GM08714 (cell line): ENCODE measurements around the gene PTOV1.

ENCODE experiments used
- H3K4me3 ChIP-seq: fragments of 200-500 bp; sonication (Bioruptor generic); 2 replicates; pipeline ENCODE4 v1.5.1; 2014; ENCODE audit warnings: mild to moderate bottlenecking, low read length, inconsistent platforms
- ZNF274 ChIP-seq: IDR thresholded peaks from 2 replicates; pipeline ENCODE4 v1.6.1; 2012; ENCODE audit warnings: mild to moderate bottlenecking, low read depth, low read length

The PTOV1 gene

DNA sequence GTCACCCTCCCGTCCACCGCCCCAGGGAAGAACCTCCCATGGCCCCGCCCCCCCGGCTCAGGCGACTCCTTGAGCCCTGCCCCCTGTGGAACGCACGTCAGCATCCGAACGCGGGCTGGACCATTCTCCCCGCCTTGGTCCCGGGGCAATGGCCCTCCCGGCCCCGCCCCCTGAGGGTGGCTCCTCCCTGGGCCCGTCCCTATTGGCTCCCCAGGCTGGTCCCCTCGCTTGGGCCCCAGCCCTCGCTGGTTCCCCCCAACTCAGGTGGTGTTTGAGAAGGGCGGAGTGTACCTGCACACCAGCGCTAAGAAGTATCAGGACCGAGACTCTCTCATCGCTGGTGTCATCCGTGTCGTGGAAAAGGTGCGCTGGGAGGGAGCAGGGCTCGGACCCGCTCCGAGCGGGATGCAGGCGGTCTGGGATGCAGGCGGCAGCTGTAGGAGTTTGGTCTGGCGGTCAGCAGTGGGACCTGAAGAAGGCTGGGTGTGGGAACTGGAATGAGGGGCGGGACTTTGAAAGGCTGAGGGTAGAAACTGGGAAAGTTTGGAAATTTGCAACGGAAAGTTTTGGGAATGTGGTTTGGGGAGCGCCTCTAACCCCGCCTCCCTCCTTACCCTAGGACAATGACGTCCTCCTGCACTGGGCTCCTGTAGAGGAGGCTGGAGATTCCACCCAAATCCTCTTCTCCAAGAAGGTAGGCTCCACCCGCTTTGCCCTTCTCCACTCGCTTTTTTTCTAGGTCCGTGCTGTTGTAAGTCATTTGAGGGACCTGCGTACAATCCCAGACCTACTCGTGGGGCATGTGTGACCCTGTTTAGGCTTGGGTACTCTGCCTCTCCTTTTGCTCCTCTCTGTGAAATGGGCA is 27.2 kb downstream of the PTOV1 start:
- TF ChIP-seq ZNF274 = no peak
- H3K4me3 ChIP-seq = peak overlapping the region; percentile 83

DNA sequence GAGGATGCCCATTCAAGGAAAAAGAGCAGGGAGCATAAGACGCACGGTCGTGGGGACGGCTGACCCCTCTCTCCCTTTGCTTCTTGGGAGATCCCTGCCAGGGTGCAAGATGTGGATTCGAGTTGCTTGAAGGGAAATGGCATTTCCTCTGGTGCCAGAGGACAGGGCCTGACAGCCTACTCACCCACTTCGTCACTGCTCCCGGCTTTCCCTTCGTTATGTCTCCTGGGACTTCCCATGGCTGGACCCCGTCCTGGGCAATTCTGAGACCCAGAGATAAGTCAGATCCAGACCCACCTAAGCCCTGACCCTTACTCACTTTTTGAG is 27.7 kb downstream of the PTOV1 start:
- H3K4me3 ChIP-seq = peak overlapping the region; percentile 83; the same call in 1 of the 2 replicates
- TF ChIP-seq ZNF274 = no peak

DNA sequence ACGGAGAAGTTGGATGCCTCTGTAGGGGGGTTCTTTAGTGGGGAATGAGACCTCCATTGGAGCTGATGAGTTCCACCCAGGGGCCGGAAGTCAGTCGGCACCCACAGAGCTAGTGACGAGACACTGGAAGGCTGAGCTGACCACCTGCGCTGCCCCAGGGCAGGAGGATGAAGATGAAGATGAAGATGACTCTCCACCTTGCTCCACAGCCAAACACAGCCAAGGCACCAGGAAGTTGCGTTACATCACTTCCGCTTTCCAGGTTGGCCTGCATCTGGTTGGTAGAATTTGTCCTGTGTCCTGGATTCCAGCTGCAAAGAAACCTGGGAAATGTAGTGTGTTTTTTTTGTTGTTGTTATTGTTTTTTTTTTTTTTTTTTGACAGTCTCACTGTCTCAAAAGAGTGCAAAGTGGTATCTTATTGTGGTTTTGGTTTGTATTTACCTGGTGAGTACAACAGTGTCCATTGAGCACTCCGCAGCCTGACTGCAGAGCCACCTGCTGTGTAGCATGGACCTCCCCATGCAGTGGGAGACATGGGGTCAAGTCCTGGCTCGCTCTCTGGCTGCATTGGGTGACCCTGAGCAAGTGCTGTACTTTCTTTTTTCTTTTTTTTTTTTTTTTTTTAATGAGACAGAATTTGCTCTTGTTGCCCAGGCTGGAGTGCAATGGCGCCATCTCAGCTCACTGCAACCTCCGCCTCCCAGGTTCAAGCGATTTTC is 28.4 kb downstream of the PTOV1 start:
- no peak overlapping the region for H3K4me3 ChIP-seq

DNA sequence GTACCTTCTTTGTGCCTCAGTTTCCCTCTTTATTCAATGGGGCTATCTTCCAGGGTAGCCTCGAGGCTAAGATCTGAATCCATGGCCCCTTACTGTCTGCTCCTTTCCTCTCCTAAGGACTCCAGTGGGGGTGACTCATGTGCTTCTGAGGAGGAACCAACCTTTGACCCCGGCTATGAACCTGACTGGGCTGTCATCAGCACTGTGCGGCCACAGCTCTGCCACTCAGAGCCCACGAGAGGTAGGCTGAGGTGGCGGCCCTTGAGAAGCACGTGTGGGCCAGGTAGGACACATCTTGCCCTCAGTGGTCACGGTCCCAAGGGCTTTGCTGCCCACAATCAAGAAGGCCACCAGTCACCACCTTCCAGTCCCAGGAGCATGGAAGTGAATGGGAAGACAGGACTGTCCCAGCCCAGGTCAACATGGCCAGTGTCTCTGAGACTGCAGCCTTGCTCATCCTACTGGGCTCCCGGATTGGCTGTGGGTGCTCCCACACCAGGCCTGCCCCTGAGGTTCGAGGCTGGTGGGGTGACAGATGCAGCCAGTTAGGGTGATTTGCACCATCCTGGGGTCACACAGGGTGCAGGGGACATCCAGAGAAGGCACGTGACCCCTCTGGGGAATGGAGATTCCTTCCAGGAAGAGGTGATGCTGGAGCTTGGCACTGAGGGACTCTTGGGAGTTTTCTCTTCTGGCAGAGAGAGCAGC is 29.4 kb downstream of the PTOV1 start:
- no peak overlapping the region for H3K4me3 ChIP-seq
- no peak for TF ChIP-seq ZNF274

More for the DNA sequence above, 28.4 kb downstream of the PTOV1 start:
- no peak for TF ChIP-seq ZNF274

DNA sequence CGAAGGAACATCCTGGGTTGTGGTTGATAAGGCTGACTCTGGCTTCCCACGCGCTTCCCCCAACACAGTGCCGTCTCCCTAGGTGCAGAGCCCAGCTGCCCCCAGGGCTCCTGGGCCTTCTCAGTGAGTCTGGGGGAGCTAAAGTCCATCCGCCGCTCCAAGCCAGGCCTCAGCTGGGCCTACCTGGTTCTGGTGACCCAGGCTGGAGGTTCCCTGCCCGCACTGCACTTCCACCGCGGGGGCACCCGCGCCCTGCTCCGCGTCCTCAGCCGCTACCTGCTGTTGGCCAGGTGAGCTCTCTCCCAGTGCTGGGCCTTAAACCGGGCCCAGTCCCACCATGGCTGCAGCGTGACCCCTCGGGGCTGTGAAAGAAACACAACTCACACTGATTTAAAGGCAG is 30.2 kb downstream of the PTOV1 start:
- H3K4me3 ChIP-seq = no peak overlapping the region
- TF ChIP-seq ZNF274 = no peak

DNA sequence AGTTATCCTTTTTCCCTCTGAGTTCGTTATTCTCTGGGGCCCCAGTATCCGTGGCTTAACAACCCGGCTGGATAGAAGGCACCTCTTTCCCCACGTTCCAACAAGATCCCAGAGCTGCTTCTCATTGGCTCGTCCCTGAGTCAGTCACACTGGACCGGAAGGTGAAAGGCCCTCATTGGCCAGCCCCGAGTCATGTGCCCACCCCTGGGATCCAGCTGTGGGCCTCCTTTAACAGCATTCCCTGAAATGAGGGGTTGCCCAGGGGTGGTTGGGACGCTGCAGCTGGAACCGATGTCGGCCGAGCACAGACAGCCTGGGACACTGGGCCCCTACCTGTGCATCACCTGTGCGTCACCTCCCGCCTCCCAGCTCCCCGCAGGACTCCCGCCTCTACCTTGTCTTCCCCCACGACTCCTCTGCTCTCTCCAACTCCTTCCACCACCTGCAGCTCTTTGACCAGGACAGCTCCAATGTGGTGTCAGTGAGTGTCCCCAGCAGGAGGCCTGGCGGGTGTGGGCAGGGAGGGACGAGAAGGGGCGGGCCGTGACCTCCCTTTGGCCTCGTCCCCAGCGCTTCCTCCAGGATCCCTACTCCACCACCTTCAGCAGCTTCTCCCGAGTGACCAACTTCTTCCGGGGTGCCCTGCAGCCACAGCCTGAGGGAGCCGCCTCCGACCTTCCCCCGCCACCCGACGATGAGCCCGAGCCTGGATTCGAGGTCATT is 30.9 kb downstream of the PTOV1 start:
- H3K4me3 ChIP-seq = no peak overlapping the region
- TF ChIP-seq ZNF274 = no peak

DNA sequence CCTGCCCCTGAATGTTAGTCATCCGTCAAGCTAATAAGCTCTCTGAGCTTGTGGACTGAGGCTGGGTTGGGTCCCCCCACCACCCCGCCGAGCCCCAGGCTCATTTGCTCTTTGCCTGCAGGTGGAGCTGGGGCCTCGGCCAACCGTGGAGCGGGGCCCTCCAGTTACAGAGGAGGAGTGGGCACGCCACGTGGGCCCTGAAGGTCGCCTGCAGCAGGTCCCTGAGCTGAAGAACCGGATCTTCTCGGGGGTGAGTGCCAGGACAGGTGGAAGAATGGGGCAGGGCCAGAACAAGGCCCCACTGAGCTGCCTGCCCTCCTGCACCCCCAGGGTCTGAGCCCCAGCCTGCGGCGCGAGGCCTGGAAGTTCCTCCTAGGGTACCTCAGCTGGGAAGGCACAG is 31.7 kb downstream of the PTOV1 start:
- no peak for TF ChIP-seq ZNF274
- no peak overlapping the region for H3K4me3 ChIP-seq

DNA sequence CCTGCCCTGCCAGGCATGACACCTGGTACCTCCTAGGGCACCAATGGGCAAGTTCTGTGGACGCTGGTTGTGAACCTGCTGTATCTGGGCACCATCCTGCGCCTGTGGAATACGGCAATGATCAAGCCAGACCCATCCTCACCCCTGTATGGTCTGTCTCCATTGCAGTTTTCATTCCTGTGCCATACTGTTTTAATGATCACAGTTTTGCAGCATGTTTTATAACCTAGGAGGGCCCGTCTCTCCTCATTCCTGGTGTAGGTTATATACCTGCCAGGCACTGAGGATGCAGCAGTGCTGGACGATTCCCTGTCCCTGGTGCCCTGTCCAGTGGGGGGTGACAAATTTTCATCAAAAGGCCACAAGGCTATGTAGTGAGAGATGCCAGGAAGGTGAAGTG is 32.1 kb downstream of the PTOV1 start:
- no peak for TF ChIP-seq ZNF274
- no peak overlapping the region for H3K4me3 ChIP-seq

DNA sequence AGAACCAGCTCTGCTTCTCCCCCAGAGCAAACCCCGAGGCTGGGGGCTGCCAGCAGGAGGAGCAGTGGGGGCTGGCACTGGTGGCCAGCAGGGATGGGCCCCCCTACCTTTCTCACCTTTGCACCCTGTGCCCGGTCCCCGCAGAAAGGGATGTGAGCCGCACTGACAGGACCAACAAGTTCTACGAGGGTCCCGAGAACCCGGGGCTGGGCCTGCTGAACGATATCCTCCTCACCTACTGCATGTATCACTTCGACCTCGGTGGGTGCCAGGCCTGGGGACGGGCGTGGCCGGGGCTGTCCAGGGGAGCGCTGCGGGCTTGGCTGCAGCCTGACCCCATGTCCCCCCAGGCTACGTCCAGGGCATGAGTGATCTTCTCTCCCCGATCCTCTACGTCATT is 33.1 kb downstream of the PTOV1 start:
- no peak overlapping the region for H3K4me3 ChIP-seq
- TF ChIP-seq ZNF274 = no peak

DNA sequence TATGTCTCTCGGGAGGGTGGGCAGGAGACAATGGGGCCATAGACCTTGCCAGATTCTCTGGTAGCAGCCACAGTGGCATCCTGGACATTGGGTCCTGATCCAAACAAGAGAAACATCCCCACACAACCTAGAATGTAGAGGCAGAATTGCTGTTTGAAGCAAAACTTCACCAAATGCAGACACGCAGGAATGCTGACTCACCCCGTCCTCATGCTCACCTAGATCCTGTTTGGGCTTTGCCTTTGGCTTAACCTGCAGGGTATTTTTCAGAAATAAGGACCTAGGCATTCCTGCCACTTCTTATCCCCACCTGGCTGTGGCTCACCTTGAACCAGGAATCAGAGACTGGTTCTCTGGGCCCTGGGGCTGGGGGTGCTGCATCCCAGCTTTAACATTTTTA is 33.8 kb downstream of the PTOV1 start:
- TF ChIP-seq ZNF274 = no peak
- H3K4me3 ChIP-seq = no peak overlapping the region

DNA sequence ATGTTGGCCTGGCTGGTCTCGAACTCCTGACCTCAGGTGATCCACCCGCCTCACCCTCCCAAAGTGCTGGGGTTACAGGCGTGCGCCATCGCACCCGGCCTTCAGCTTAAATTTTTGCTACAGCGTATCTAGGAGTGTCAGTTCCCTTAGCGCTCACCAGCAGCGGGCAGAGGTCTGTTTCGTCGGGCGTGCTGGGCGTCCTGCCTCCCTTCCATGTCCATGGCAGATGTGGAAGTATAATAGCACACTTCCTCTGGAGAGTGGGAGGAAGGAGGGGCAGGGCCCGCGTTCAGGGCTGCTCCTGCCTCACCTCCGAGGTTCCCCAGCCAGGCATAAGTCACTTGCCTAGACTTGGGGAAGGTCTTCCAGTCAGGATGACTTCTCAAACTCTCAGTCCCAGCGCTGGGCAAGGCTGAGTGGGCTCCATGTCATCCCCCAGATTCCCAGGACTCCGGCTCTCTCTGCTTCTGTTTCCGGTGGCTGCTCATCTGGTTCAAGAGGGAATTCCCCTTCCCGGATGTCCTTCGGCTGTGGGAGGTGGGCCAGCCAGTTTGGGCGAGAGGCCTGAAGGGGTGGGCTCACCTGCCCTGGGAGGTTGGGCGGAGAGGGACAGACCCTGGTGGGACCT is 36.2 kb downstream of the PTOV1 start:
- no peak for TF ChIP-seq ZNF274
- H3K4me3 ChIP-seq = no peak overlapping the region

DNA sequence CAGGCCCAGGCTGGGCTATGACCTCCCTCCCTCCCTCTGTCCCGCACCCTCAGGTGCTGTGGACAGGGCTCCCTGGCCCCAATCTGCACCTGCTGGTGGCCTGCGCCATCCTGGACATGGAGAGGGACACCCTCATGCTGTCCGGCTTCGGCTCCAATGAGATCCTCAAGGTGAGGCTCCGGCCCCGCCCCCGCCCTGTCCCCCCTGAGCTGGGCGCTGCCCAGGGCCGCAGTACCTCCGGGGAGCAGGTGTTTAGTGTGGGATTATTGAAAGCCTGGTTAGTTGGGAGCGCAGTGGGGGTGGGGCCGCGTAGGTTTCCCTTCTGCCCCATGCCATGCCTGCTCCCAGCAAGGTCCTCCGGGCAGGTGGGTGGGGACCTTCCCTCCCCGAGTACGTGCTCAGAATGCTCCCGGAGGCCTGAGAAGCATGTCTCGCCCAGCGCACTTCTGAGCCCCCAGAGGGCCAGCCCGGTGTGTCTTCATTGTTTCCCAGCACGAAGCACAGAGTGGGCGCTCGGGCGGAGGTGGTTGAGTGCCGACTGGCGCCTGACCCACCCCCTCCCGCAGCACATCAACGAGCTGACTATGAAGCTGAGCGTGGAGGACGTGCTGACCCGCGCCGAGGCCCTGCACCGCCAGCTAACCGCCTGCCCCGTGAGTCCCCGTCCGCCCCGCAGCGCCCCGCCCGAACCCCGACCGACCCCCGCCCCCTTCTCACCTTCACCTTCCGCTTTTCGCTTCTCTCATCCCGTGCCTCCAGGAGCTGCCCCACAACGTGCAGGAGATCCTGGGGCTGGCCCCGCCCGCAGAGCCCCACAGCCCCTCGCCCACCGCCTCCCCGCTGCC is 36.9 kb downstream of the PTOV1 start:
- no peak overlapping the region for H3K4me3 ChIP-seq
- no peak for TF ChIP-seq ZNF274

DNA sequence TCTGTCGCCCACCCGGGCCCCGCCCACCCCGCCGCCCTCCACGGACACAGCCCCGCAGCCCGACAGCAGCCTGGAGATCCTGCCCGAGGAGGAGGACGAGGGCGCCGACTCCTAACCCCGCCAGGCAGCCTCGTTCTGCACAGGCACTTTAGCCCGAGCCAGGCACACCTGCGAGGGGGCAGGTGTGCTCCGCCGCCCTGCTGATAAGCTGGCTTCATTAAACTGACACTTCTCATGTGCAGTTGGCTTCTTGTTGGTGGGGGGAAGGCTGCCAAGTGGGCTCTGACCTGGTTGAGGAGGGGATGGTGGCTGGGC is 37.5 kb downstream of the PTOV1 start:
- H3K4me3 ChIP-seq = no peak overlapping the region
- TF ChIP-seq ZNF274 = no peak

DNA sequence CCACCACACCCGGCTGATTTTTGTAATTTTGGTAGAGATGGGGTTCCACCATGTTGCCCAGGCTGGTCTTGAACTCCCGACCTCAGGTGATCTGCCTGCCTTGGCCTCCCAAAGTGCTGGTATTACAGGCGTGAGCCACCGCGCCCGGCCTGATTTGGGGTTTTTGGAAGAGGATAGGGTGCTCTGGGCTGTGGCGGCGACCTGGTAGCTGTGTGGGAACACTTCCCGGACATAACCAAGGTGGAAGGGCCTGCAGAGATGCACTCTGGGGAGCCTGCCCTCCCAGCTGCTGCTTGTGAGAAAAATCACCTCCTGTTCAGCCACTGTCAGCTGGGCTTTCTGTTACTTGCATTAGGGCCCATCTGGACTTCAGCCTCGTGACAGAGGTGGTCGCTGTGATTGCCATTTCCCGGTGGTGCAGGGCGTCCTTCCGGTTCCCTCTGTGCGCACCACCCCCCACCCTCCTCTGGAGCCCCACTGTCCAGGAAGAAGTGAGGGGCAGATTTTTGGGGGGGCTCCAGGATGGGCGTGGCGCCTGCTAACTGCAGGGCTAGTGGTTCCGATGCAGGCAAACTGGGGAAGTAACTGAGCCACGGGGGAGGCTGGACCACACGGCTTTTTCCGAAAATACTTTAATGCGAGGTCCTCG is 38.2 kb downstream of the PTOV1 start:
- no peak overlapping the region for H3K4me3 ChIP-seq
- no peak for TF ChIP-seq ZNF274
